ENCODE data around the gene MYLIP. TPM values are rescaled to one million over a fixed set of nuclear protein-coding genes. Genes with fewer than 3 reads are reported as not detected.
A peak's percentile ranks its signal among the peaks of the same experiment; 100 is the strongest.

Gene MYLIP
- total RNA-seq, 2 experiments from 2014 or later = 16.2 to 18.6 TPM

GRCh38 chr6:16183187-16183664 lies 54.3 kb downstream of the MYLIP start:
- H3K9me3 Mint-ChIP-seq = peaks cover 21% of the 10 kb centered on the region
- H3K27me3 Mint-ChIP-seq = peaks cover 9% of the 10 kb centered on the region
- H3K27ac Mint-ChIP-seq = no peak overlapping the region
- H3K4me1 Mint-ChIP-seq = peaks cover 43% of the 10 kb centered on the region
- H3K36me3 Mint-ChIP-seq (ENCODE audit: low read depth) = peaks cover 29% of the 10 kb centered on the region
- no peak for DNase-seq
- H3K4me3 Mint-ChIP-seq = no peak overlapping the region
- CTCF ChIA-PET = interaction anchor here (0.5 to 4.0 kb wide), 37 partner anchors 9 to 575 kb away, joined by 3 to 69 read pairs (median 4); partner anchors contain the start of gene MYLIP
- POLR2A ChIA-PET = interaction anchor here (0.9 to 2.7 kb wide), 9 partner anchors 23 to 521 kb away, joined by 3 to 14 read pairs (median 5); partner anchors contain the start of gene MYLIP

- peaks cover 16% of the 10 kb centered on the region for H3K9me3 Mint-ChIP-seq
- H3K27me3 Mint-ChIP-seq = peaks cover 13% of the 10 kb centered on the region
- H3K27ac Mint-ChIP-seq = no peak overlapping the region
- POLR2A ChIA-PET = interaction anchor here (2.0 to 2.7 kb wide), 2 partner anchors 48 to 55 kb away, joined by 11 to 14 read pairs; partner anchors contain the start of gene MYLIP
- H3K36me3 Mint-ChIP-seq (ENCODE audit: low read depth) = peaks cover 23% of the 10 kb centered on the region
- peaks cover 39% of the 10 kb centered on the region for H3K4me1 Mint-ChIP-seq
- DNase-seq = peak; percentile 25
- H3K4me3 Mint-ChIP-seq = no peak overlapping the region
- CTCF ChIA-PET = interaction anchor here (0.7 to 4.0 kb wide), 6 partner anchors 11 to 492 kb away, joined by 3 to 69 read pairs (median 12); partner anchors contain the start of gene MYLIP
Observed at GRCh38 chr6:16184129-16184528, 55.2 kb downstream of the MYLIP start.

- POLR2A ChIA-PET = interaction anchor here (2.7 kb wide), 1 partner anchor 48 kb away, joined by 14 read pairs; no protein-coding TSS in a partner anchor
- no peak for DNase-seq
- Mint-ChIP-seq H3K4me1 (peaks cover 35% of the 10 kb centered on the region), H3K36me3 (ENCODE audit: low read depth) (peaks cover 21% of the 10 kb centered on the region), H3K27ac (no peak overlapping the region), H3K9me3 (peaks cover 16% of the 10 kb centered on the region), H3K27me3 (peaks cover 14% of the 10 kb centered on the region), H3K4me3 (no peak overlapping the region)
- CTCF ChIA-PET = interaction anchor here (0.7 to 4.0 kb wide), 5 partner anchors 11 to 493 kb away, joined by 3 to 69 read pairs (median 15); partner anchors contain the start of gene MYLIP
Observed at GRCh38 chr6:16184551-16184950, 55.7 kb downstream of the MYLIP start.

GRCh38 chr6:16187176-16187575 lies 58.3 kb downstream of the MYLIP start:
- ChIA-PET POLR2A (interaction anchor here (0.6 kb wide), 1 partner anchor 89 kb away, joined by 4 read pairs; no protein-coding TSS in a partner anchor), CTCF (interaction anchor here (1.5 kb wide), 1 partner anchor 18 kb away, joined by 5 read pairs; no protein-coding TSS in a partner anchor)
- Mint-ChIP-seq H3K36me3 (ENCODE audit: low read depth) (no peaks in the 10 kb centered on the region), H3K27ac (no peak overlapping the region), H3K9me3 (no peaks in the 10 kb centered on the region), H3K4me1 (peaks cover 15% of the 10 kb centered on the region), H3K27me3 (peaks cover 22% of the 10 kb centered on the region), H3K4me3 (no peak overlapping the region)
- no peak for DNase-seq

- ChIA-PET CTCF (interaction anchor here (0.8 to 1.2 kb wide), 3 partner anchors 10 to 495 kb away, joined by 3 to 4 read pairs (median 3); no protein-coding TSS in a partner anchor), POLR2A (interaction anchor here (1.0 kb wide), 1 partner anchor 53 kb away, joined by 3 read pairs; no protein-coding TSS in a partner anchor)
- Mint-ChIP-seq H3K27me3 (peaks cover 34% of the 10 kb centered on the region), H3K9me3 (no peaks in the 10 kb centered on the region), H3K36me3 (ENCODE audit: low read depth) (no peaks in the 10 kb centered on the region), H3K4me3 (no peak overlapping the region), H3K4me1 (no peaks in the 10 kb centered on the region), H3K27ac (no peak overlapping the region)
- no peak for DNase-seq
Observed at GRCh38 chr6:16190214-16190613, 61.3 kb downstream of the MYLIP start.

- Mint-ChIP-seq H3K9me3 (no peaks in the 10 kb centered on the region), H3K4me1 (no peaks in the 10 kb centered on the region), H3K36me3 (ENCODE audit: low read depth) (no peaks in the 10 kb centered on the region), H3K27ac (no peak overlapping the region), H3K27me3 (peaks cover 21% of the 10 kb centered on the region), H3K4me3 (no peak overlapping the region)
- no peak for DNase-seq
- POLR2A ChIA-PET = no interaction called here
- CTCF ChIA-PET = interaction anchor here (1.6 kb wide), 1 partner anchor 13 kb away, joined by 6 read pairs; no protein-coding TSS in a partner anchor
Observed at GRCh38 chr6:16196260-16196983, 67.5 kb downstream of the MYLIP start.

- CTCF ChIA-PET = interaction anchor here (0.6 to 1.6 kb wide), 3 partner anchors 9 to 14 kb away, joined by 3 to 6 read pairs (median 3); no protein-coding TSS in a partner anchor
- DNase-seq = no peak
- POLR2A ChIA-PET = no interaction called here
- Mint-ChIP-seq H3K27ac (no peak overlapping the region), H3K4me1 (no peaks in the 10 kb centered on the region), H3K36me3 (ENCODE audit: low read depth) (no peaks in the 10 kb centered on the region), H3K9me3 (no peaks in the 10 kb centered on the region), H3K27me3 (peaks cover 20% of the 10 kb centered on the region), H3K4me3 (no peak overlapping the region)
Observed at GRCh38 chr6:16196984-16197546, 68.2 kb downstream of the MYLIP start.

Other genes with a start within 250 kb of the MYLIP start
- gene GMPR, start 109.5 kb downstream of the MYLIP start, total RNA-seq = 1 to 10 TPM; 3.4 to 4.0 TPM

All from activated CD4-positive, alpha-beta memory T cell treated with anti-CD3 and anti-CD28 coated beads, Interleukin-2, amount 10 ng/mL, durations not matched to agents 7 days and 5 days (primary cell).